BE2C (cell line): Measurements from ENCODE around the gene FLOT2.
"Not testable (repeated sequence)": the region's sequence is repeated elsewhere in the genome, so short reads cannot be mapped to it uniquely, and the experiment has no call there.

Experiments used
- DNase-seq: peaks from one replicate; pipeline ENCODE4 v3.0.0-alpha.2; 2020
- H3K27me3 ChIP-seq: fragments of 250-450 bp; sonication (Bioruptor Pico); 2 replicates; pipeline ENCODE4 v1.5.1; 2020; ENCODE audit warnings: mild to moderate bottlenecking
- H3K36me3 ChIP-seq: fragments of 250-450 bp; sonication (Bioruptor Pico); 2 replicates; pipeline ENCODE4 v1.5.1; 2020; ENCODE audit warnings: mild to moderate bottlenecking
- H3K4me1 ChIP-seq: fragments of 250-450 bp; sonication (Bioruptor Pico); 2 replicates; pipeline ENCODE4 v1.5.1; 2020
- H3K4me3 ChIP-seq: 2 replicates; pipeline ENCODE4 v1.5.1; 2011; ENCODE audit warnings: low read depth, low read length
- H3K9me3 ChIP-seq: fragments of 250-450 bp; sonication (Bioruptor Pico); 2 replicates; pipeline ENCODE4 v1.5.1; 2020
- TF ChIP-seq, protein P1 (sequence below): IDR thresholded peaks from 2 replicates; pipeline ENCODE4 v1.5.1; 2012; ENCODE audit warnings: mild to moderate bottlenecking, low read depth, low read length

The FLOT2 gene

DNA sequence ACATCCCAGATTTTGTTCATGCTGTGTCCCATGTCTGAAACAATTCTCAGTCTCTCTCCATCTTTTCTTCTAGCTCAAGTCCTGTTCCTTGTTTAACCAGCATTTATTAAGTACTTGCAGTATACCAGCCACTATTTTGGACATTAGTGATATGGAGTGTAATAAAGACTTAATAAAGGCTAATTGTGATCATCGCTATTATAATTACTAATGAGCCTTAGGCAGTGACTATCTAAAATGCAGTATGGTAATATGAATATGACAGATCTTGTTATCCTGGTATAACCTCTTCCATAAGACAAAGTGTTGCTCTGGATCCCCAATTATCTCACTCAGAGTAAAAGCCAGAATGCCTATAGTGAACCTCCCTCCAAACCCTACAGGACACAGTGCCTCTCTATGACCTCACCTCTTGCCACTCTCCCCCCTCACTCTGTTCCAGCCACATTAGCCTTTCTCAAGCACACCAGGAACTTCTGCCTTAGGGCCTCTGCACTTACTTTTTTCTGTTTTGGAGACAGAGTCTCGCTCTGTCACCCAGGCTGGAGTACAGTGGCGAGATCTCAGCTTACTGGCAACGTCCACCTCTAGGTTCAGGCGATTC, 1.8 kb upstream of the FLOT2 start:
- DNase-seq, result no peak
- Histone ChIP-seq H3K27me3 (no peaks in the 10 kb centered on the region), H3K4me1 (no peaks in the 10 kb centered on the region; the same call in 1 of the 2 replicates), H3K9me3 (no peaks in the 10 kb centered on the region), H3K36me3 (no peaks in the 10 kb centered on the region), H3K4me3 (no peak overlapping the region)
- TF ChIP-seq, protein P1, sequence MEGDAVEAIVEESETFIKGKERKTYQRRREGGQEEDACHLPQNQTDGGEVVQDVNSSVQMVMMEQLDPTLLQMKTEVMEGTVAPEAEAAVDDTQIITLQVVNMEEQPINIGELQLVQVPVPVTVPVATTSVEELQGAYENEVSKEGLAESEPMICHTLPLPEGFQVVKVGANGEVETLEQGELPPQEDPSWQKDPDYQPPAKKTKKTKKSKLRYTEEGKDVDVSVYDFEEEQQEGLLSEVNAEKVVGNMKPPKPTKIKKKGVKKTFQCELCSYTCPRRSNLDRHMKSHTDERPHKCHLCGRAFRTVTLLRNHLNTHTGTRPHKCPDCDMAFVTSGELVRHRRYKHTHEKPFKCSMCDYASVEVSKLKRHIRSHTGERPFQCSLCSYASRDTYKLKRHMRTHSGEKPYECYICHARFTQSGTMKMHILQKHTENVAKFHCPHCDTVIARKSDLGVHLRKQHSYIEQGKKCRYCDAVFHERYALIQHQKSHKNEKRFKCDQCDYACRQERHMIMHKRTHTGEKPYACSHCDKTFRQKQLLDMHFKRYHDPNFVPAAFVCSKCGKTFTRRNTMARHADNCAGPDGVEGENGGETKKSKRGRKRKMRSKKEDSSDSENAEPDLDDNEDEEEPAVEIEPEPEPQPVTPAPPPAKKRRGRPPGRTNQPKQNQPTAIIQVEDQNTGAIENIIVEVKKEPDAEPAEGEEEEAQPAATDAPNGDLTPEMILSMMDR, result no peak

DNA sequence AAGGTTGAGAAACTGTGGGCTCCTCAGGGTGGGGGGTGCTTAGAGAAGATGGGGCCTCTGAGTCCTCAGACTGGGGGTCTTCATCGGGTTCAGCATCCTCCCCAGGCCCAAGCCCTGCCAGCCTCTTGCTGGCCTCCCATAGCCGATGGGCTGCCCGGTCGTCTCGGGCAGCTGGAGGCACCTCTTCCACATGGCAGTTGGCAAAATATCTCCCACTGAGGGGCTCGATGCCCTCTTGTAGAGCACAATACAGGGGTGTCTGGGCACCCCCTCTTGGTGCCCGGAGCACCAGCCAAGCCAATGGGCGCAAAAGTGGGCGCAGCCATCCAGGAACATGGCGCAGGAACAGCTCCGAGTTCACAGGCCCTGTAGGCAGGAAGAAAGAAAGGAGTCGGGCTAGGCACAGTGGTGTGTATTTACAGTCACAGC, 1.0 kb upstream of the FLOT2 start:
- TF ChIP-seq, protein P1, result no peak
- DNase-seq, result no peak
- Histone ChIP-seq H3K9me3 (no peaks in the 10 kb centered on the region), H3K4me1 (no peaks in the 10 kb centered on the region; the same call in 1 of the 2 replicates), H3K27me3 (no peaks in the 10 kb centered on the region), H3K36me3 (no peaks in the 10 kb centered on the region), H3K4me3 (no peak overlapping the region)

DNA sequence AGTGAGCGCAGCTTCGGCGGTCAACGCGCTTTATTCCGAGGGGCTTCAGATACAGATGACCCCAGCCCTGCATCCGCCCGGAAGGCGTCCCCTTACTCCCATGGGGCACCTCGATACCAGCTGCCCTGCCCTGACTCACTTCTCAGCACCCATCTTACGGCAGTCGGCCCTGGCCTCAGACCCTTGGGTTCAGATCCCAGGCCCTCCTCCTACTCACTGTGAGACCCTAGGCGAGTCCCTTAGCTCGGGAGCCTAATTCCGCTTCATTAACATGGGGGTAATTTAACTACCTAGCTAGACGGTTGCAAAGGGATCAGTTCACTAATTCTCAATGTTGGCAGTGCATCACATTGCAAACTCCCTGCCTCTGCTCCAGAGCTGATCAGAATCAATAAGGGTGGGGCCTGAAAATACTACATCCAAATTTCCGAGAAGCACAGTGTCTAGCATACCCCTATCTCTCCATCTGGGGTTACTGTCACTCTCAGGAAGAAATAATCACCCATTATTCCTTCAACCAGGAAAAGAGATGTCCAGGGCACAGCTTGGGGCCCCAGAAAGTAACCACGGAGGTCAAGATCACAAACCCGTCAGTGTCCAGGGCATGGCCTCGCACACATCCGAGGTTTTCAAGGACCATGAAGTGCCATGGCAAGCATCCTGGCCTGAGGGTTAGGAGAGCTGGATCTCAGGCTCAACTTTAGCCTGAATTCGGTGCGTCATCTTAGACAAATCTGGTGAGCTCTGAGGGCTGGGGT, 415 bp upstream of the FLOT2 start:
- no peaks in the 10 kb centered on the region for H3K9me3 ChIP-seq
- TF ChIP-seq, protein P1, result no peak
- H3K4me1 ChIP-seq, result no peaks in the 10 kb centered on the region; the same call in 1 of the 2 replicates
- DNase-seq, result no peak
- H3K27me3 ChIP-seq, result no peaks in the 10 kb centered on the region
- no peaks in the 10 kb centered on the region for H3K36me3 ChIP-seq
- H3K4me3 ChIP-seq, result peak overlapping the region; percentile 77

DNA sequence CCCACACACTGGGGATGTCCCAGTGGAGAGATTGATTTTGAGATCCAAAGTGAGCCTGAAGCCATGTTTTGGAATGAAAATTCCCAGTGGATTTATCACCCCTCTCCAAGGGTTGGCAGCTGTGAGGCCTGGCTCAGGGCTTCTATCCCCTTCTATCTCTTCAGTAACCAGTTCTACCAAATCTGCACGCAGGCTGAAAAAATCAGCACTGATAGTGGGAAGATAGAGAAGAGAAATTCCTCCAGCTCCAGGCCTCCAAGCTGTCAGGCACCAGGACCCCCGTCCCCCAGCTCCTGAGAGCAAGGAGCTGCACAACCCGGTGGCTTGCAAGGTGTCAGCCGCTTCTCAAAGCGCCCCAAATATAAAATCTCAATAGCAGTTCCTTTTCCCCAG, 1.0 kb downstream of the FLOT2 start:
- Histone ChIP-seq H3K27me3 (no peaks in the 10 kb centered on the region), H3K36me3 (no peaks in the 10 kb centered on the region), H3K4me3 (peak overlapping the region; percentile 77), H3K4me1 (no peaks in the 10 kb centered on the region; the same call in 1 of the 2 replicates), H3K9me3 (no peaks in the 10 kb centered on the region)
- TF ChIP-seq, protein P1, result no peak
- DNase-seq, result no peak

DNA sequence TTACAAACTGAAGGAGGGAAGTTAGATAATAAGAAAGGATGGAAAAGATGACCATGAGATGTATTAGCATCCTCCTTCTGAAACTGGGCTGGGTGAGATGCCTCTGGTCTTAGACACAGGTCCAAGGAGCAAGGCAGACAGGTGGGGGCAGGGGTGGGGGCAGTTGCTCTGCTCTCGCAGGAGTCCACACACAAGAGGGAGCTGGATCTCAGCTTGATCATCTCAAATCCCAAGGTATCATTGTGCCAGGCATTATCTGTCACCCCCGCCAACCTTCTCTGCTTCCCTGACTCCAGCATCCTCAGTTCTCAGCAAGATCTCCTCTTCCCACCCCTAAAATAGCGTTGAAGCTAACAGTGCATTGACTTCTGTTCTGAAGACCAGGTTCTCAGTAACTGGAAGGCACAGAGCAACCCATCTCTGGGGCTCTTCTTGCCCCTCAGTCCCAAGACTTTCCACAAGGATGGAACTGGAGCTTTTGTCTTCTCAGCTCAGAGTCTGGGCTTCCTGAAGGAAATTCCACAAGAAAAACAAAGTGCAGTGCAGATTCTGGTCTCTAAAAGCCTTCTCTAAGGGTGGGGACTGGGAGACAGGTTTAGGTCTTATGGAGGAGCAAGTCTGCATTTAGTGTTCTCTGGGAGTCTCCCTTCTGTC, 1.6 kb downstream of the FLOT2 start:
- Histone ChIP-seq H3K27me3 (no peaks in the 10 kb centered on the region), H3K4me3 (peak overlapping the region; percentile 77), H3K36me3 (no peaks in the 10 kb centered on the region), H3K9me3 (no peaks in the 10 kb centered on the region), H3K4me1 (no peaks in the 10 kb centered on the region; the same call in 1 of the 2 replicates)
- TF ChIP-seq, protein P1, result no peak
- DNase-seq, result no peak

DNA sequence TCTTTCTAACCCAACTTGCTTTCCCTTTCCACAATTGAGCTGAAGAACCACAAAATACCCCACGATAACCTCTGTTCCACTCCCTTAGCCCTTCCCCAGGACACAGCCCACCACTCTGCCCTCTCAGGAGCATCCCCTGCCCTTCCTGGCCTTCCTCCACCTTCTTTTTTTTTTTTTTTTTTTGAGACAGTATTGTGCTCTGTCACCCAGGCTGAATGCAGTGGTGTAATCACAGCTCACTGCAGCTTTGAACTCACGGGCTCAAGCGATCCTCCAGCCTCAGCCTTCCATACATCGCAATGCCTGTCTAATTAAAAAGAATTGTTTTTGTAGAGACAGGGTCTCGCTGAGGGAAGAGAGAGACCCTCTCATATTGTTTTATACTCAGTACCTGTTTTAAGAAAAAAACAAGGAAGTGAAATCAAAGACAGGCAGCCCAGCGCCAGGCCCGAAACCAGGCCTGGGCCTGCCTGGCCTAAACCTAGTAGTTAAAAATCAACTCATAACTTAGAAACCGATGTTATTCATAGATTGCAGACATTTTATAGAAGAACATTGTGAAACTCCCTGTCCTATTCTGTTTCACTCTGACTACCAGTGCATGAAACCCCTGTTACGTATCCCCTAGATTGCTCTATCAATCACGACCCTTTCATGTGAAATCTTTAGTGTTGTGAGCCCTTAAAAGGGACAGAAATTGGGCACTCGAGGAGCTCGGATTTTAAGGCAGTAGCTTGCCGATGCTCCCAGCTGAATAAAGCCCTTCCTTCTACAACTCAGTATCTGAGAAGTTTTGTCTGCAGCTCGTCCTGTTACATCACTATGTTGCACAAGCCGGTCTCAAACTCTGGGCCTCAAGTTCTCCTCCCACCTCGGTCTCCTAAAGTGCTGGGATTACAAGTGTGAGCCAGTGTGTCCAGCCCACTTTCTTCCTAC, 4.0 kb downstream of the FLOT2 start:
- not testable (repeated sequence) for H3K9me3 ChIP-seq, H3K36me3 ChIP-seq, H3K27me3 ChIP-seq, DNase-seq, H3K4me3 ChIP-seq, H3K4me1 ChIP-seq
